Activated CD8-positive, alpha-beta T cell treated with anti-CD3 and anti-CD28 coated beads for 36 hours (primary cell): ENCODE results near the gene LMTK2. TPM values are rescaled to one million over a fixed set of nuclear protein-coding genes. Genes with fewer than 3 reads are reported as not detected.

ENCODE experiments used
- ATAC-seq: fragments of 200-7000 bp; cut with Tn5 transposase; one replicate; pipeline ENCODE4 v1.10.0; 2021; ENCODE audit warnings: mild to moderate bottlenecking, moderate library complexity
- CTCF ChIA-PET: fragments of 350-600 bp; sonication (Branson Sonifier 250); formaldehyde crosslinking; loops from one replicate; lab custom pipeline; 2021; ENCODE audit warnings: antibody characterized with exemption; lab: Charles Lee
- POLR2A ChIA-PET: fragments of 350-600 bp; sonication (Branson Sonifier 250); formaldehyde crosslinking; loops from one replicate; lab custom pipeline; 2021; ENCODE audit warnings: antibody characterized with exemption; lab: Charles Lee
- DNase-seq: peaks from one replicate; pipeline ENCODE4 v3.0.0-alpha.2; 2020
- H3K27ac Mint-ChIP-seq: one replicate; pipeline ENCODE4 v1.8.0; 2021; ENCODE audit warnings: mild to moderate bottlenecking, mixed read lengths
- H3K27me3 Mint-ChIP-seq: one replicate; pipeline ENCODE4 v1.8.0; 2021; ENCODE audit warnings: mixed read lengths
- H3K36me3 Mint-ChIP-seq: one replicate; pipeline ENCODE4 v1.8.0; 2021; ENCODE audit warnings: low read depth, mixed read lengths
- H3K4me1 Mint-ChIP-seq: one replicate; pipeline ENCODE4 v1.8.0; 2021; ENCODE audit warnings: low read depth, mixed read lengths
- H3K4me3 Mint-ChIP-seq: one replicate; pipeline ENCODE4 v1.8.0; 2021; ENCODE audit warnings: mild to moderate bottlenecking, moderate library complexity, mixed read lengths
- H3K9me3 Mint-ChIP-seq: one replicate; pipeline ENCODE4 v1.8.0; 2021; ENCODE audit warnings: mixed read lengths
- CTCF ChIP-seq: fragments of 200-600 bp; IDR thresholded peaks from one replicate; pipeline ENCODE4 v1.8.0; 2022; ENCODE audit warnings: antibody characterized with exemption, mild to moderate bottlenecking
- intact Hi-C: fragments of 100-400 bp; cut with micrococcal nuclease; formaldehyde crosslinking; loops from one replicate; pipeline ENCODE4 v1.10.0; 2022
- total RNA-seq, 2 experiments: library from RNA; stranded (reverse); gene quantifications; one replicate each; pipeline ENCODE4 v1.2.3, GENCODE V29; 2021

LMTK2 gene
- total RNA-seq, 2 experiments from 2014 or later, result 9.4 to 11.5 TPM

DNA sequence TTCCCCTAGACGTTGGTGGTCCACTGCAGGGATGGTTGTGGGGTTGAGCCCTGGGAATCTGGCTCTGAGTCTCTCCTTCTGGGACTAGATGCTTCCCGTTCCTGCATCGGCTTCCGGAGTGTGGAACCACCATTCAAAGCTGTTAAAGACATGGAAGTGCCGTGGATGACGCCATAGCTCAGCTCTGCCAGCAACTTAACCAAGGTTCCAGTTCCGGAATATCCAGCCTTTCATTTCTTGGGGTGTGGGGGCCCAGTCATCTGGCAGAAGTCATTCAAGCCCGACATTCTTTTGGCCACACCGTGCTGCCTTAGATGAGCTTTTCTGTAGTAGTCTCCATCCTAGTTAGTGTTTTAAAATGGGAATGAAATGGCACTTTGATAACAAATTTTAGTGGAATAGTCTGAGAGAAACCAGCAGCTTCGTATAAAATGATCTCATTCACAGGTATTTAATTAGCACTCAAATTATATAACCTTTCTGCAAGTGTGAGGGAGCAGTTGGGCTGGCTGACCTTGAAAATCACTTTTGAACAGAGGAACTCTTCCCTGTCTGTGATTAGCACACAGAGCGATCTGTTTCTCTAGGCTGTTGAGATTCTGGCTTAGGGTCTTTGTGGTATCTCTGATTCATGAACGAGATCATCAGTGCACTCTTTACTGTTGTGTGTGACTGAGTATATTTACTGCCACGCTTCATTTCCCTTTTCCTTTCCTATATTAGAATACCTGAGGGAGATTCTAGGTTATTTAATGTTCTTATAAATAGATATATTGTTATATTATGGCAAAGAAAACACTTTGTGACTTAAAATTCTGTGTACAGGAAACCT is 19.9 kb downstream of the LMTK2 start:
- TF ChIP-seq CTCF, result no peak
- Mint-ChIP-seq H3K27me3 (no peaks in the 10 kb centered on the region), H3K9me3 (no peaks in the 10 kb centered on the region), H3K4me3 (no peak overlapping the region), H3K36me3 (peaks cover 7% of the 10 kb centered on the region), H3K4me1 (peaks cover 20% of the 10 kb centered on the region), H3K27ac (no peak overlapping the region)
- CTCF ChIA-PET, result interaction anchor here (1.3 to 1.4 kb wide), 2 partner anchors 12 to 106 kb away, joined by 4 read pairs; no protein-coding TSS in a partner anchor
- POLR2A ChIA-PET, result no interaction called here
- DNase-seq, result no peak
- ATAC-seq, result no peak
- intact Hi-C loops, result no loop called here

- Mint-ChIP-seq H3K36me3 (peaks cover 7% of the 10 kb centered on the region), H3K4me3 (no peak overlapping the region), H3K9me3 (no peaks in the 10 kb centered on the region), H3K27ac (no peak overlapping the region), H3K4me1 (peaks cover 39% of the 10 kb centered on the region), H3K27me3 (peaks cover 2% of the 10 kb centered on the region)
- TF ChIP-seq CTCF, result no peak
- intact Hi-C loops, result no loop called here
- ATAC-seq (no peak), DNase-seq (no peak)
- ChIA-PET CTCF (no interaction called here), POLR2A (interaction anchor here (0.6 kb wide), 1 partner anchor 13 kb away, joined by 3 read pairs; no protein-coding TSS in a partner anchor)
Measured at GRCh38 chr7:98128346-98128745, 21.7 kb downstream of the LMTK2 start.

DNA sequence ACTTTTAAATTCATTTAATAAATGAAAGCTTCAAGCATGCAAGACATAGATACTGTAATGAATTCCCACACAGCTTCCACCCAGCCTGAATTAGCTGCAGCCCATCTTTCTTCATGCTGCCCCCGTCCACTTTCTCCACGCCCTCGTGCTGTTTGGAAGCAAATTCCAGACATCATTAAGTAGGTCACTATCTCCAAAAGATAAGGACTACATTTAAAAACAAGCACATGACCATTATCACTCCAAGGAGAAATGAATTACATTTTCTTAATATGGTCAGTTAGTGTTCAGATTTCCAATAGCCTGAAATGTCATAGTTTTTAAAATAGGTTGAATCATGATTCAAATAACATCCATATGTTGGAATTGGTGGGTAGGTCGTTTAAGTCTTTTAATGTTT is 24.3 kb downstream of the LMTK2 start:
- H3K4me1 Mint-ChIP-seq, result peaks cover 53% of the 10 kb centered on the region

DNA sequence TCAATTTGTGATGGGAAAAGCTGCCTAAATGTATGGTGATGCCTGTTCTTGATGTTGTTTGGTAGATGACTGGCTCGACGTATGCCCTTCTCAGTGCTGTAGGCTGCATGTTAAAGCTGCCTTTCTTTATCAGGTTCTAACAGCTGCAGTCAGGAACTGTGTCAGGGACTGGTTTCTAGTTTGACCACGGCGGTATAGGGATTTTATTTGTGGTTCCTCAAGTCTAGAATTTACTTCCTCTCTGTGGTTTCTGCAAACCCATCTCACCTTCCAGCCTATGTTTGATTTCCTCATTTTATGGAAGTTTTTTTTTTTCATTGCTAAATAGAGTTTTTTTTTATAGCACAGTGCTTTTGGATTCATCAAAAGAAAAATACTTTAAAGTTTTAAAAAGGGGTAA is 26.5 kb downstream of the LMTK2 start:
- TF ChIP-seq CTCF, result no peak
- intact Hi-C loops, result no loop called here
- Mint-ChIP-seq H3K4me3 (peak overlapping the region; percentile 41), H3K4me1 (peaks cover 49% of the 10 kb centered on the region), H3K27ac (peak overlapping the region; percentile 57), H3K36me3 (peaks cover 1% of the 10 kb centered on the region), H3K9me3 (no peaks in the 10 kb centered on the region), H3K27me3 (peaks cover 2% of the 10 kb centered on the region)
- ATAC-seq, result peak; percentile 43
- peak; percentile 50 for DNase-seq
- POLR2A ChIA-PET, result no interaction called here
- CTCF ChIA-PET, result interaction anchor here (0.9 to 3.9 kb wide), 3 partner anchors 26 to 111 kb away, joined by 3 to 16 read pairs (median 6); no protein-coding TSS in a partner anchor

More for the DNA sequence above, 24.3 kb downstream of the LMTK2 start:
- DNase-seq (no peak), ATAC-seq (no peak)
- POLR2A ChIA-PET, result interaction anchor here (0.7 kb wide), 1 partner anchor 68 kb away, joined by 3 read pairs; no protein-coding TSS in a partner anchor
- H3K9me3 Mint-ChIP-seq, result no peaks in the 10 kb centered on the region
- H3K27me3 Mint-ChIP-seq, result peaks cover 2% of the 10 kb centered on the region
- intact Hi-C loops, result no loop called here
- CTCF ChIA-PET, result interaction anchor here (1.1 to 3.9 kb wide), 6 partner anchors 11 to 109 kb away, joined by 3 to 16 read pairs (median 6); no protein-coding TSS in a partner anchor
- H3K27ac Mint-ChIP-seq, result no peak overlapping the region
- TF ChIP-seq CTCF, result no peak
- H3K4me3 Mint-ChIP-seq, result no peak overlapping the region
- H3K36me3 Mint-ChIP-seq, result peaks cover 1% of the 10 kb centered on the region
